Progenitor cell of endocrine pancreas (in vitro differentiated cells): ENCODE data around the gene RAP1GAP2. TPM values are rescaled to one million over a fixed set of nuclear protein-coding genes. Genes with fewer than 3 reads are reported as not detected.

Source experiments
- DNase-seq: peaks from one replicate; pipeline ENCODE4 v3.0.0; 2021; ENCODE audit warnings: low spot score; ENCODE audit not compliant: unreplicated experiment
- H3K27ac Mint-ChIP-seq: 2 replicates; pipeline ENCODE4 v1.8.0; 2021; ENCODE audit warnings: mild to moderate bottlenecking, moderate library complexity, mixed read lengths
- H3K27me3 Mint-ChIP-seq: 2 replicates; pipeline ENCODE4 v1.8.0; 2021; ENCODE audit warnings: mixed read lengths
- H3K36me3 Mint-ChIP-seq: 2 replicates; pipeline ENCODE4 v1.8.0; 2022; ENCODE audit warnings: mixed read lengths; ENCODE audit not compliant: insufficient read depth
- H3K4me1 Mint-ChIP-seq: 2 replicates; pipeline ENCODE4 v1.8.0; 2021; ENCODE audit warnings: low read depth, mixed read lengths
- H3K4me3 Mint-ChIP-seq: 2 replicates; pipeline ENCODE4 v1.8.0; 2021; ENCODE audit warnings: low read depth, mild to moderate bottlenecking, moderate library complexity, mixed read lengths
- H3K9me3 Mint-ChIP-seq: 2 replicates; pipeline ENCODE4 v1.8.0; 2021; ENCODE audit warnings: low read depth, mixed read lengths
- CTCF ChIP-seq: fragments of 200-600 bp; sonication (generic); IDR thresholded peaks from one replicate; pipeline ENCODE4 v1.5.0; 2021; ENCODE audit warnings: antibody characterized with exemption, mild to moderate bottlenecking; ENCODE audit not compliant: unreplicated experiment
- total RNA-seq: library from RNA; stranded (reverse); gene quantifications from 2 replicates; pipeline ENCODE4 v1.2.1, GENCODE V29; 2021

RAP1GAP2 gene
- total RNA-seq, 1 donor from 2014 or later = 116 TPM

GRCh38 chr17:3017936-3018335 lies 221.7 kb downstream of the RAP1GAP2 start:
- DNase-seq = no peak
- H3K9me3 Mint-ChIP-seq = peaks cover 16% of the 10 kb centered on the region
- H3K4me3 Mint-ChIP-seq = no peak overlapping the region
- no peak for TF ChIP-seq CTCF
- H3K4me1 Mint-ChIP-seq = no peaks in the 10 kb centered on the region
- no peaks in the 10 kb centered on the region for H3K27me3 Mint-ChIP-seq
- no peak overlapping the region for H3K27ac Mint-ChIP-seq
- H3K36me3 Mint-ChIP-seq = peaks cover 32% of the 10 kb centered on the region

GRCh38 chr17:3019761-3020160 lies 223.5 kb downstream of the RAP1GAP2 start:
- no peak for TF ChIP-seq CTCF
- DNase-seq = no peak
- Mint-ChIP-seq H3K4me1 (no peaks in the 10 kb centered on the region), H3K27me3 (no peaks in the 10 kb centered on the region), H3K9me3 (peaks cover 26% of the 10 kb centered on the region), H3K36me3 (peaks cover 48% of the 10 kb centered on the region), H3K4me3 (no peak overlapping the region), H3K27ac (no peak overlapping the region)

GRCh38 chr17:3020381-3020780 lies 224.1 kb downstream of the RAP1GAP2 start:
- TF ChIP-seq CTCF = no peak
- no peak overlapping the region for H3K4me3 Mint-ChIP-seq
- H3K36me3 Mint-ChIP-seq = peaks cover 49% of the 10 kb centered on the region
- H3K27me3 Mint-ChIP-seq = no peaks in the 10 kb centered on the region
- DNase-seq = no peak
- no peak overlapping the region for H3K27ac Mint-ChIP-seq
- H3K9me3 Mint-ChIP-seq = peaks cover 26% of the 10 kb centered on the region
- no peaks in the 10 kb centered on the region for H3K4me1 Mint-ChIP-seq

- DNase-seq = no peak
- Mint-ChIP-seq H3K27ac (no peak overlapping the region), H3K4me1 (no peaks in the 10 kb centered on the region), H3K36me3 (peaks cover 49% of the 10 kb centered on the region), H3K4me3 (no peak overlapping the region), H3K27me3 (no peaks in the 10 kb centered on the region), H3K9me3 (peaks cover 26% of the 10 kb centered on the region)
- TF ChIP-seq CTCF = no peak
These were observed 226.0 kb downstream of the RAP1GAP2 start for GRCh38 chr17:3022197-3022596.

GRCh38 chr17:3024346-3024745 lies 228.1 kb downstream of the RAP1GAP2 start:
- peaks cover 55% of the 10 kb centered on the region for H3K36me3 Mint-ChIP-seq
- peaks cover 26% of the 10 kb centered on the region for H3K9me3 Mint-ChIP-seq
- no peak for TF ChIP-seq CTCF
- no peak overlapping the region for H3K4me3 Mint-ChIP-seq
- DNase-seq = no peak
- H3K27me3 Mint-ChIP-seq = no peaks in the 10 kb centered on the region
- H3K4me1 Mint-ChIP-seq = no peaks in the 10 kb centered on the region
- no peak overlapping the region for H3K27ac Mint-ChIP-seq
